Esophagus (tissue), 2 donors: ENCODE results near the gene CLEC3B. TPM values are rescaled to one million over a fixed set of nuclear protein-coding genes. Genes with fewer than 3 reads are reported as not detected.

Experiments
- H3K27ac ChIP-seq, 2 donors: one replicate each; pipeline ENCODE4 v1.5.1; 2013; ENCODE audit warnings: low read depth in 2 of 2, mild to moderate bottlenecking in 2 of 2, inconsistent platforms in 1 of 2, low read length in 1 of 2, moderate library complexity in 1 of 2
- H3K27me3 ChIP-seq, 2 donors: one replicate each; pipeline ENCODE4 v1.6.1; 2013; ENCODE audit warnings: low read length in 2 of 2, control low read depth in 1 of 2, mild to moderate bottlenecking in 1 of 2; ENCODE audit not compliant: insufficient read depth in 2 of 2, control insufficient read depth in 1 of 2
- H3K36me3 ChIP-seq, 2 donors: one replicate each; pipeline ENCODE4 v1.6.1; 2013; ENCODE audit warnings: low read length in 1 of 2; ENCODE audit not compliant: control insufficient read depth in 2 of 2, insufficient read depth in 2 of 2
- H3K4me1 ChIP-seq, 2 donors: one replicate each; pipeline ENCODE4 v1.6.1; 2013; ENCODE audit warnings: low read length in 1 of 2; ENCODE audit not compliant: control insufficient read depth in 2 of 2, insufficient read depth in 2 of 2
- H3K4me3 ChIP-seq, 2 donors: one replicate each; pipeline ENCODE4 v1.5.1; 2013; ENCODE audit warnings: low read length in 2 of 2, mild to moderate bottlenecking in 2 of 2, low read depth in 1 of 2, moderate library complexity in 1 of 2
- H3K9me3 ChIP-seq, 2 donors: one replicate each; pipeline ENCODE4 v1.6.1; 2013; ENCODE audit warnings: mild to moderate bottlenecking in 2 of 2, low read depth in 1 of 2, low read length in 1 of 2, moderate library complexity in 1 of 2; ENCODE audit not compliant: control insufficient read depth in 2 of 2, insufficient read depth in 1 of 2
- WGBS, 2 donors: extraction: QIAGEN DNeasy Blood & Tissue Kit; methylation state at CpG; one replicate each; pipeline ENCODE4 v1.1.7; 2013; 5-methylcytosine and 5-hydroxymethylcytosine counted together
- polyA plus RNA-seq, 2 donors: library from polyadenylated mRNA; stranded (reverse); fragments of 200-250 nt; gene quantifications; one replicate each; pipeline ENCODE4 v1.2.3, GENCODE V29; 2013
- donor health status: healthy with polysubstance abuse.
- donor health status: Bipolar disorder and iron deficiency.

The CLEC3B gene
- polyA plus RNA-seq, 2 donors: 7.5 to 12.6 TPM

DNA sequence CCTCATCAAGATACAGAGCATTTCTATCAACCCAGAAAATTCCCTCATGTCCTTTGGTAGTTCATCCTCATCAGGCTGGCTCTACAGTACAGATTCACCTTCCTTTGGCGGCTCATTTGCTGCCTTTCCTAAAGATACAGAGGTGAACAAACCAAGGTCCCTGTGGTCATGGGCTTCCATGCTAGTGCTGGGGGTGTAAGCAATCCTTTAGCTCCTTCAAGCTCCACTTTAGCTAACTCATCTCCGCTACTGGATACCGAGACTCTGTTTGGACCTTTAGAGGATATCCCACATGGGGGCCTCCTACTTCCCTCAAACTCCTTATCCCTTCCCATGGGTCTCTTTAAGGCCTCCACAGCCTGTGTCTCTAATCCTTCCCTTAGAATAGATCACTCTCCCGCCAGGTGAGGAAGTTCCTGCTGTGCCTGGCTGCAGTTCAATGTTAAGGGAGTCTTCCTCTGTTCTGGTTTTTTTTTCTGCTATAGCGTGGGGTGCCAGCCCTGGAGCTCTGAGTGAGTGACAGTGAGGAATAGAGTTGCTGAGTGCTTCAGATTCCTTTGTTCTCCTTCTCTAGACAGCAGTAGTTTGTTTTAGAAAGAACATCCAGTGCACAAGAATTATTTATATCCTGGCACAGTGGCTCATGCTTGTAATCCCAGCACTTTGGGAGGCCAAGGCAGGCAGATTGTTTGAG is 30.7 kb downstream of the CLEC3B start:
- Histone ChIP-seq H3K4me1 (no peaks in the 10 kb centered on the region), H3K27me3 (no peaks in the 10 kb centered on the region), H3K27ac (peak overlapping the region; percentile 27 to 42), H3K36me3 (no peaks in the 10 kb centered on the region), H3K4me3 (no peak overlapping the region), H3K9me3 (no peaks in the 10 kb centered on the region)
- 58 to 70% methylated on average over 5 of the region's 5 CpGs for WGBS, 2 donors

DNA sequence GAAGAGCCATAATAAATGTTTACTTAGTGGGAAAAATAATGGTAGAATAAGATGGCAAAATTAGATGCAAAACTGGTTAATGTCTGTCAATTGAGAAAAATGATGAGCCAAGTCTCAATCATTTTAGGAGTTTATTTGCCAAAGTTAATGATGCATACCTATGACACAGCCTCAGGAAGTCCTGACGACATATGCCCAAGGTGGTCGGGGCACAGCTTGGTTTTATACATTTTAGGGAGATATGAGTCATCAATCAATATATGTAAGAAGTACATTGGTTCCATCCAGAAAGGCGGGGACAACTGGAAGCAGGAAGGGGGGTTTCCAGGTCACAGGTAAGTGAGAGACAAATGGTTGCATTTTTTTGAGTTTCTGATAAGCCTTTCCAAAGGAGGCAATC is 31.5 kb downstream of the CLEC3B start:
- no peaks in the 10 kb centered on the region for H3K4me1 ChIP-seq
- 52 to 65% methylated on average over 3 of the region's 3 CpGs for WGBS, 2 donors
- H3K27ac ChIP-seq: no peak overlapping the region
- no peaks in the 10 kb centered on the region for H3K36me3 ChIP-seq
- H3K27me3 ChIP-seq: no peaks in the 10 kb centered on the region
- no peak overlapping the region for H3K4me3 ChIP-seq
- no peaks in the 10 kb centered on the region for H3K9me3 ChIP-seq

DNA sequence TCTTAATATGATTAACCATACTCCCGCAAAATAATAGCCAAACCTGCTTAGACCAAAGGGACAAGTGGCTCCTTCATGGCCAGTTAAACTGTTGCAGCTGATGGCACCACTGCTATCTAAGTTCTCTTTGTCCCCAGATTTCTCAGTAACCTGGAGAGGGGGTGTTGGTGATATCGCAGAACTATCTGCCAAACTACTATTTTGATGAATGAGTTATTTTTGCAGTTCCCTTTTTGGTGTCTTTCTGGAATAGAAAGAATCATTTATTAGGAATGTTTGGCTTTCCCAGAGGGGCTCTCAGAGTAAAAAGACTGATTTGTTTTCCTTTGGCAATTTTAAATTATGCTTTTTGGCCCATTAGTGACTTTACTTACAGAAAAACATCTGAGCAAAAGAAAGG is 33.0 kb downstream of the CLEC3B start:
- H3K27ac ChIP-seq: no peak overlapping the region
- 74 to 82% methylated on average over 2 of the region's 2 CpGs for WGBS, 2 donors

DNA sequence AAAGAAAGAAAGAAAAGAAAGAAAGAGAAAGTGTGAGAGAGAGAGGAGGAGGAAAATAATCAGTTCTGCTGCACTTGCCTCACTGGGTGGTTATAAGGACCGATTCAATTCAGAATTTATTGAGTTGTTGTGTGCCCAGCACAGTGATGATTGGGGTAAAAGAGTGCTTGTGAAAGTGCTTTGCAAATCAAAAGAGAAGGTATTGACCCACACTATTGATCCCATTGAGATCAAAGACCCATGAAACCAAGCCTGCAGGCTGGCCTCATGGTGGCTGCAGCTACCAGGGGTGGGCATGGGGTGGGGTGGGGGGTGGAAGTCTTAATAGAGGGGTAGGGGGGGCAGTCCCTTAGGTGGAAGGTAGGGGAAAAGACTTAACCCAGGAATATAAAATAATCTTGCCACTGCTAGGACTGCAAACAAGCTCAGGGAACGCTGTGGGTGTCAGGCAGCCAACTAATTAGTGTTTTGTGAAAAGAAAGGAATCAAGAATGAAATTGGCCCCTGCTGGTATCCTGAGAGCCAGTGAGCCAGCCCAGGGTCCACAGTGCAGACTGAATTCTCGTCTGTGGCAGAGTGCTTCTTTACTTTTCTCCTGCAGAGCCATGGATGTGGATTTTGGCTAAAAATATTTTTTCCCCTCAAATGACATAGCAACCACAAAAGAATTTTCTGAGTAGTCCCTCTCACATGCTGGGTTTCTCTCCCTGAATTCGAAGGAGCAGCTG is 34.2 kb downstream of the CLEC3B start:
- 63 to 73% methylated on average over 4 of the region's 4 CpGs for WGBS, 2 donors
- Histone ChIP-seq H3K4me3 (no peak overlapping the region), H3K4me1 (peaks cover 0 to 2% of the 10 kb centered on the region in 2 donors), H3K27me3 (no peaks in the 10 kb centered on the region), H3K27ac (no peak overlapping the region), H3K36me3 (no peaks in the 10 kb centered on the region), H3K9me3 (no peaks in the 10 kb centered on the region)

More for the DNA sequence above, 33.0 kb downstream of the CLEC3B start:
- no peaks in the 10 kb centered on the region for H3K9me3 ChIP-seq
- H3K36me3 ChIP-seq: no peaks in the 10 kb centered on the region
- no peak overlapping the region for H3K4me3 ChIP-seq
- H3K27me3 ChIP-seq: no peaks in the 10 kb centered on the region
- no peaks in the 10 kb centered on the region for H3K4me1 ChIP-seq

DNA sequence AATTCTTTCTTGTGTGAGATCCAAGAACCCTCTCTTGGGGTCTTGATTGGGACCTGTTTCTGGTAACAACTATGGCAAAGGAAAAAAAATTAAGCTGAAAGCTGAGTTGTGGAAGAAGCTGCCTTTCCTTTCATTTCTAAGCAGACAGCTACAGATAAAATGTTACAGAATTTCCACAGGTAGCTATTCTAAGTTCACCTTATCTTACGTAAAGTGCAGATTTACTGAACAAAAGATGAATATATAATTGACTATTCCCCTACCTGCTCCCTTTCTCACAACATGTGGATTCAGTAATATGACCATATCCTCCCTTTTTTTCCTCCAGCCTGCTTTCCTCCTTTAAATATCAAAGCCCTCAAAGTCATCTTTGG is 36.6 kb downstream of the CLEC3B start:
- Histone ChIP-seq H3K4me1 (peaks cover 0 to 2% of the 10 kb centered on the region in 2 donors), H3K27ac (no peak overlapping the region), H3K4me3 (no peak overlapping the region), H3K27me3 (no peaks in the 10 kb centered on the region), H3K36me3 (no peaks in the 10 kb centered on the region), H3K9me3 (no peaks in the 10 kb centered on the region)
- 98 to 100% methylated on average over 1 of the region's 1 CpG for WGBS, 2 donors

DNA sequence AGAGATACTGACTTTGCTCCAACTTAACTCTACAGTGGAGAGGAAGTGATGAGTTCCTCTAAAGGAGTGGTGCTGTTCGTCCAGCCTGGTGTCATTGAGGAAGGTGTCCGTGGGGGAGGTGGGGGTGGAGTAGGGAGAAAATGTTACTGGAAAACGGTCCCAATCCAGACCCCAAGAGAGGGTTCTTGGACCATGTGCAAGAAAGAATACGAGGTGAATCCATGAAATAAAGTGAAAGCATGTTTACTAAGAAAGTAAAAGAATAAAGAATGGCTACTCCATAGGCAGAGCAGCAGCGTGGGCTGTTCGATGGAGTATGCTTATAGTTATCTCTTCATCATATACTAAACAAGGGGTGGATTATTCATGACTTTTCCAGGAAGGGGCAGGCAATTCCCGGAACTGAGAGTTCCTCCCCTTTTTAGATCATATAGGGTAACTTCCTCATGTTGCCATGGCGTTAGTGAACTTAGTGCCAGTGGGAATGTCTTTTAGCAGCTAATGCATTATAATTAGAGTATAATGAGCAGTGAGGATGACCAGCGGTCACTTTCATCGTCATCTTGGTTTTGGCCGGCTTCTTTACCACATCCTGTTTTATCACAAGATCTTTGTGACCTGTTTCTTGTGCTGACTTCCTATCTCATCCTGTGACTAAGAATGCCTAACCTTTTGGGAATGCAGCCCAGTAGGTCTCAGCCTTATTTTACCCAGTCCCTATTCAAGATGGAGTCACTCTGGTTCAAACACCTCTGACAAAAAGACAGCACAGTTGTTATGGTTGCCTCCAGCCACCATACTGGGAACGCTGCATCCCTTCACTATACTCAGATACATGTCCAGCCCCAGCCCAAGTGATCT is 38.6 kb downstream of the CLEC3B start:
- no peaks in the 10 kb centered on the region for H3K9me3 ChIP-seq
- peak overlapping the region in 1 of 2 donors; percentile 22 for H3K27ac ChIP-seq
- no peaks in the 10 kb centered on the region for H3K27me3 ChIP-seq
- no peak overlapping the region for H3K4me3 ChIP-seq
- 57 to 60% methylated on average over 12 of the region's 12 CpGs for WGBS, 2 donors
- H3K4me1 ChIP-seq: peaks cover 0 to 2% of the 10 kb centered on the region in 2 donors
- no peaks in the 10 kb centered on the region for H3K36me3 ChIP-seq

DNA sequence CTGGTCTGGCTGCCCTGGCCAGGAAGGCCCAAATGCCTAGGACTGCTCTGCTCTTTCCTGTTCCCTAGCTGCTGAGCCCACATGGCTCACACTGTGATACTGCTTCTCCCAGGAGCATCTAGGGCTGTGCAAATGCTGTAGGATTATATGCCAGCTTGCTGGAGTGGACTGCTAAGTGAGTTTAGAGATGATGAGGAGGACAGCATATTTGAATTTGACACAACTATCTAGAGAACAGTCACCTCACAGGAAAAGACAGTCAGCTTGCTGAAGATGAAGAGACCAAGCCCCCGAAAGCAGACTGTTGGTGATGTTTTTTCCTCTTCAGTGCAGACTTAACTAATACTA is 39.2 kb downstream of the CLEC3B start:
- H3K27ac ChIP-seq: peak overlapping the region in 1 of 2 donors; percentile 22
- WGBS, 2 donors: 93 to 95% methylated on average over 1 of the region's 1 CpG
- no peaks in the 10 kb centered on the region for H3K36me3 ChIP-seq
- H3K4me1 ChIP-seq: peaks cover 0 to 2% of the 10 kb centered on the region in 2 donors
- H3K4me3 ChIP-seq: no peak overlapping the region
- no peaks in the 10 kb centered on the region for H3K9me3 ChIP-seq
- H3K27me3 ChIP-seq: no peaks in the 10 kb centered on the region

DNA sequence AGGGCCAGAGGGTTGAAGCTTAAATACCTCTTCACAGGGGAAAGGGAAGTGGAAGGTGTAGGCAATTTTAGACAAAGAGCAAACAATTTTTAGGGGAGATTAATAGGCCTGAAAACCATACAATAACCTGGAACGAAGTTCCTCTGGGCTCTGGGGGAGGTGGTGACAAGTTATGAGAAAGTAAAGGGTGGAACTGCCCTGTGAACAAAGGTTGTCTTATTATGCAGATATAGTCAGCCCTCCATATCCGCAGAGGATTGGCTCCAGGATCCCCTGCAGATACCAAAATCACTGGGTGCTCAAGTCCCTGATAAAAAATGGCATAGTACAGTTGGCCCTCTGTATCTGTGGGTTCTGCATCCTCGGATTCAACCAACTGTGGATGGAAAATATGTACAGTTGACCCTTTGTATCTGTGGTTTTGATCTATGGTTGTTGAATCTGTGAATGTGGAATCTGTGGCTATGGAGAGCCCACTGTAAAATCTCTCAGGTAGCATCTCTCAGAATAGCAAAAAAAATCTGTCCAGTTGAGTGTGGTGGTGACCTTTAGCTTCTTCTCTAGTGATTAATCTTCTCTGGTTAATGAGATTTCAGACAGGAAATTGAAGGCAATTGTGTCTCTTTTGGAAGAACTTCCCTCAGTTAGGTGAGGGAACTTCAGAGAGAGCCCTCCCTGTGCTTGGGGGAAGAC is 40.2 kb downstream of the CLEC3B start:
- 81 to 93% methylated on average over 3 of the region's 3 CpGs for WGBS, 2 donors
- Histone ChIP-seq H3K9me3 (no peaks in the 10 kb centered on the region), H3K27me3 (no peaks in the 10 kb centered on the region), H3K4me3 (no peak overlapping the region), H3K4me1 (peaks cover 0 to 2% of the 10 kb centered on the region in 2 donors), H3K27ac (no peak overlapping the region), H3K36me3 (no peaks in the 10 kb centered on the region)

DNA sequence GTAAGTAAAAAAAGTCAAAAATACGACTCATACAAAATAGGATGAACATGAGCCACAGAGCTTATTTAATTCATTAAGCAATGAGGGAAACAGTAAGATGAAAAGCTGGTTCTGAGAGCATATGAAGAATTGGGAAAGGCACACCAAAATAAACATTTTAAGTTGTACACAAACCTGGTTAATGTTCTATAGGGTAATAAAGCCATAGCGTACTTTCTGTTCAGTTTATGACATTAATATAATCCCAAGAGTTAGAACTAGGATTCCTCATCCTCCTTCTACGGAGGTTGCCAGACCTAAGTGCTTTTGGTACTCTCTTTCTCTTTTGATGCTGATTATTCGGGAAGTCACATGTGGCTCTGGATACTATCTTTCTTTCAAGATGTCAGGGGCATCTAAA is 41.4 kb downstream of the CLEC3B start:
- Histone ChIP-seq H3K36me3 (no peaks in the 10 kb centered on the region), H3K27me3 (no peaks in the 10 kb centered on the region), H3K4me3 (no peak overlapping the region), H3K27ac (no peak overlapping the region), H3K4me1 (peaks cover 0 to 2% of the 10 kb centered on the region in 2 donors), H3K9me3 (no peaks in the 10 kb centered on the region)
- WGBS, 2 donors: 74 to 80% methylated on average over 3 of the region's 4 CpGs
